Fibroblast of skin of scalp (primary cell): ENCODE results near the gene SMTNL2.
"Not testable (repeated sequence)": the region's sequence is repeated elsewhere in the genome, so short reads cannot be mapped to it uniquely, and the experiment has no call there.

ENCODE experiments used
- DNase-seq: peaks from one replicate; pipeline ENCODE4 v3.0.0-alpha.2; 2013

SMTNL2 gene

DNA sequence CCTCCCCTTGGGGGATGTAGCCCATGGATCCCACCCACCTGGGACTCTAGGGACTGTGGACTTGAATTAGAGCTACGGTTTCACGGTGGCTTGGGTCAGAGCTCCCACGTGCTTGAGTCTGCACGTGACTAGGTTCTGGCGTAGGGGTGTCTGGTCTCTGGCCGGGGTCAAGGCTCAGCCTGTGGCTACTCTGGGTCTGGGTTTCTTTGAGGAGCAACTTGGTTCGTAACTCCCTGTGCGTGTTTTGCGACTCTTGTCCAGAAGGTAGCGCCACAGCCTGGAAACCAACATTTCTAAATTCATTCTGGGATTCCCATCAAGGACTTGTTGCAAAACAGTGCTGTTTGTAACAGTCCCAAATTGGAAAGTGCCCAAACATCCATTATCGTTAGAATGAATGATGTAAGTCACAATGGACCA, 23.5 kb upstream of the SMTNL2 start:
- DNase-seq, result no peak

GRCh38 chr17:4562015-4562969, 22.0 kb upstream of the SMTNL2 start:
- DNase-seq, result no peak

DNA sequence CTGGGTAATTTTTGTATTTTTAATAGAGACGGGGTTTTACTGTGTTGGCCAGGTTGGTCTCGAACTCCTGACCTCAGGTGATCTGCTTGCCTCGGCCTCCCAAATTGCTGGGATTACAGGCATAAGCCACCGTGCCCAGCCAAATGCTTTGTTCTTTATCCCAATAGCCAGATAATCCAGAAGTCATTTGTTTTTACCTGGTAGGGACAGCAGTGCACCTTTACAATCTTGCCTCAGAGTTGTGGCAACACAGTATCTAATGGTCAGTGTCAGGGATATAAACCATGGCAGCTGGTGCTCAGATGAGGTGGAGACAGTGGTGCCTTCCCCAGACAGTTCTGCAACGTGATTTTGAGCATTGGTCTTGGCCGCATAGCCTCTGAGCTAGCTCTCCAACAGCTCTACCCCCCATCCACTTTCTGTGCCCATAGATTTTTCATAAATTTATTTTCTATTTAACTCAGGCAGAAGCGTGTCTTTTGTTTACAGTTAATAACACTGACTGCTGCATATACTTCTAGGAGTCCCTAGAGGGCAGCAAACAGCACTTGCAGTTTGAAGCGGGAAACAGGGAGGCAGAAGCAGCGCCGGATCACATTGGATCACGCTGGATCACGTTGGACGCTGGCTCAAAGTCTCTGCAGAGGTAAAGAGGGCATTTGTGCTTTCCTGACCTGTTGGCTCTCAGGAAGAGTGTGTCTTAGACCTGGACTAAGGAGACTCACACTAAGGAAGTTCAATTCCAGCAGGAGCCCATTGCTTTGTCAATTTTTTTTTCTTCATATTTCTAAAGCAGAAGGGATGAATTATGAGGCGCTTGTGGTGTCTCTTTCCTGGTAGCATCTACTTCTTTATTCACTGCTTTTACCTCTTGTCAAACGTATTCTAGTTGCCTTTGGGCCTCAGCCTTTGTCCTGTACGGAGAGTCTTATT, 18.9 kb upstream of the SMTNL2 start:
- DNase-seq, result peak; percentile 73

GRCh38 chr17:4566785-4567184, 17.5 kb upstream of the SMTNL2 start:
- DNase-seq, result peak; percentile 49

GRCh38 chr17:4569591-4569990, 14.7 kb upstream of the SMTNL2 start:
- no peak for DNase-seq

DNA sequence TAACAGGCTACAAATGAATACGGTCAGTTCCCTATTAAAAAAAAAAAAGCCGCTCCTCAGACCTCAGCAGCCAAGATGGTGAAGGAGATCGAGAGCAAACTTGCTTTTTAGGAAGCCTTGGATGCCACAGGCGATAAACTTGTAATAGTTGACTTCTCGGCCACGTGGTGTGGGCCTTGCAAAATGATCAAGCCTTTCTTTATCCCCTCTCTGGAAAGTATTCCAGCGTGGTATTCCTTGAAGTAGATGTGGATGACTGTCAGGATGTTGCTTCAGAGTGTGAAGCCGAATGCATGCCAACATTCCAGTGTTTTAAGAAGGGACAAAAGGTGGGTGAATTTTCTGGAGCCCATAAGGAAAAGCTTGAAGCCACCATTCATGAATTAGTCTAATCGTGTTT, 12.2 kb upstream of the SMTNL2 start:
- no peak for DNase-seq

DNA sequence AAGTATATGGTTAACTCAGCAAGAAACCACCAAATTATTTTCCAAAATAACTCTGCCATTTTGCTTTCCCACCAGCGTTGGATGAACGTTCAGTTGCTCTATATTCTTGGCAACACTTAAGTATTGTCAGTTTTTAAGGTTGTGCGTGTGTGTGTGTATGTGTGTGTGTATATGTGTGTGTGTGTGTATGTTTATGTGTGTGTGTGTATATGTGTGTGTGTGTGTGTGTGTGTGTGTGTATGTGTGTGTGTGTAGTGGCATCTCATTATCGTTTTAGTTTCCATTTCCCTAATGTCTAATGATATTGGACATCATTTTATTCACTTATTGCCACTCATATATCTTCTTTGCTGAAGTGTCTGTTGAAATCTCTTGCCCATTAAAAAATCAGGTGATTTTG, 11.2 kb upstream of the SMTNL2 start:
- DNase-seq, result no peak

GRCh38 chr17:4573669-4574068, 10.7 kb upstream of the SMTNL2 start:
- DNase-seq, result no peak

- DNase-seq, result no peak
Observed at GRCh38 chr17:4574448-4575045, 9.8 kb upstream of the SMTNL2 start.

DNA sequence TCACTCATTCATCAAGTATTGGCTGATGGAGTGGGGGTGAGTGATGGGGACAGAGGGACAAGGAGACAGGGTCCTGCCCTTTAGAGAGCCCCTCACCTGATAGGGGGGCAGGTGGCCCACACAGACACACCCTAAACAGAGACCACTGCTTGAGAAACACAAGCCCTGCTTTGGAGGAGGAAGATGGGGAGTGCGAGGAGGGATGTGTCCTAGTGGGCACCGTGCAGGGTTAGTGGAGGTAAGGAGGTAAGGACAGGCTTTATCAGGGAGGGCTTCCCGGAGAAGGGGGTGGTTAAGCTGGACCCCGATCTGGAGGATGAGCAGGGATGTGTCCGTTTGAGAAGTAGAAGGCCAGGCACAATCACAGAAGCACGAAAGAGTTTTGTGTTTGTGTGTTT, 8.2 kb upstream of the SMTNL2 start:
- no peak for DNase-seq

GRCh38 chr17:4576729-4577322, 7.5 kb upstream of the SMTNL2 start:
- no peak for DNase-seq

DNA sequence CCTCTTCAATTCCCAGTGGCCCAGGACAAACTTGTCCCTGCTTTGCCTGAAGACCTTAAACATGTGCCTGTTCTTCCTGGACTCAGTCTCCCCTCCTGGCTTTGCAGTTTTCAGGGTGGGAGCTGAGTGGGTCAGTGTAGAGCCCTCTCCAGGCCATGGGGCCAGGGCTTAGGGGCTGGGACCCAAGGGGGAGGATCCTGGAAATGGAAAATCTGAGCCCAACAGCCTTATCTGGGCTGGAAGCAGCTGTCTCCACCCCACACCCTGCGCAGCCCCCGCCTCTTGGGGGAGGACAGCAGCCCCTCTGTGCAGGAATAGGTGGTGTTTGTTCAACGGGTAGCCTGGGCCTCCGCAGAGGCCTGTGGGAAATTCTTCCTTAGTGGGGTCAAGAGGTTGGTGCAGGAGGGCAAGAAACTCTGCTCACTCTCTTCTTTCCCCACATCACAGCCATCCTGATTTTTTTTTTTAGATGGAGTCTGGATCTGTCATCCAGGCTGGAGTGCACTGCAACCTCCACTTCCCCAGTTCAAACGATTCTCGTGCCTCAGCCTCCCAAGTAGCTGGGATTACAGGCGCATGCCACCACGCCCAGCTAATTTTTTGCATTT, 6.8 kb upstream of the SMTNL2 start:
- no peak for DNase-seq

DNA sequence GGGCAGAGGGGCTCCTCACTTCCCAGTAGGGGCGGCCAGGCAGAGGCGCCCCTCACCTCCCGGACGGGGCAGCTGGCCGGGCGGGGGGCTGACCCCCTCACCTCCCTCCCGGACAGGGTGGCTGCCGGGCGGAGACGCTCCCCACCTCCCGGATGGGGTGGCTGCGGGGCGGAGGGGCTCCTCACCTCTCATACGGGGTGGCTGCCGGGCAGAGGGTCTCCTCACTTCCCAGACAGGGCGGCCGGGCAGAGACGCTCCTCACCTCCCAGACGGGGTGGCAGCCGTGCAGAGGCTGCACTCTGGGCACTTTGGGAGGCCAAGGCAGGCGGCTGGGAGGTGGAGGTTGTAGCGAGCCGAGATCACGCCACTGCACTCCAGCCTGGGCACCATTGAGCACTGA, 6.0 kb upstream of the SMTNL2 start:
- not testable (repeated sequence) for DNase-seq

GRCh38 chr17:4579678-4580077, 4.7 kb upstream of the SMTNL2 start:
- no peak for DNase-seq

DNA sequence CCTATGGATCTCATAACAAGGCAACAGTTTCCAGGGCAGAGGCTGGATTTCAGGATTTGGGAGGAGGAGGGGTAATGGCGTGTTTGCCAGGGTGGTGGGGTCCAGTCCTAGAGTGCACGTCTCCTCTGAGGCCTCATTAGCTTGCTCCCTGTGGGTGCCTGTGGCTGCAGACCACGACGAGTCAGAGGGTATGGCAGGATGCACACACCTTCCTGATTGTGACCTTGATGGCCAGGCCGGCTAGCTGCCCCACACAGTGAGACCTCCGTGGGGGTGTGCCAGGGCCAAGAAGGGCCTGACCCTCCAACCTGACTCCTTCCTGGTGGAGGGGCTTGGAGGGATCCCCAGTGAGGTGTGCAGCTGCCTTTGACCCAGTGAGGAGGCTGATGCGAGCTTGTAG, 4.0 kb upstream of the SMTNL2 start:
- no peak for DNase-seq

- DNase-seq, result no peak
Observed at GRCh38 chr17:4582101-4582501, 2.2 kb upstream of the SMTNL2 start.

- DNase-seq, result no peak
Observed at GRCh38 chr17:4582691-4583090, 1.6 kb upstream of the SMTNL2 start.

GRCh38 chr17:4583206-4583605, 1.1 kb upstream of the SMTNL2 start:
- no peak for DNase-seq

GRCh38 chr17:4583782-4584100, 588 bp upstream of the SMTNL2 start:
- peak; percentile 24 for DNase-seq

GRCh38 chr17:4584917-4585637, 748 bp downstream of the SMTNL2 start:
- DNase-seq, result no peak

GRCh38 chr17:4585638-4585994, 1.3 kb downstream of the SMTNL2 start:
- no peak for DNase-seq

DNA sequence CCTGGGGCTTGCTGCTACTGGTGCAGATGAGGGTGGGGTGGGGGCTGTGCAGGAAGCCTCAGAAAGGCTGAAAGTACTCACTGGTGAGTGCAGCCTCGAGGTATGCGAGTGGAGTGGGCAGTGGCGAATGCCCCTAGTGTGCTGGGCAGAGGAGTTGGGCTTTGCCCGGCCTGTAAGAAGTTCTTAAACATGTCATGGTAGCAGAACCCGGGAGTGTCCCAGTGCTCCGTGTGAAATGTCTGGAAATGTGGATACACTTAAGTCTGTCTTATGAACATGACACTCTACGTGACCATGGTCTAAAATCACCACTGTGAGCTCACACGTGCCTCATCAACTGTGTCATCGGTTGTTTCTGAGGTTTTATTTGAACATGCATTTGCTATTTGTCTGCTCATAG, 1.7 kb downstream of the SMTNL2 start:
- no peak for DNase-seq
